Hematopoietic multipotent progenitor cell treated with erythropoietin and hydrocortisone succinate and interleukin-3 and kit ligand, for 4 days (in vitro differentiated cells): ENCODE measurements around the gene PPT1.
"Not testable (repeated sequence)": the region's sequence is repeated elsewhere in the genome, so short reads cannot be mapped to it uniquely, and the experiment has no call there.

Source experiments
- DNase-seq: peaks from one replicate; pipeline ENCODE4 v3.0.0-alpha.2; 2015

PPT1 gene

DNA sequence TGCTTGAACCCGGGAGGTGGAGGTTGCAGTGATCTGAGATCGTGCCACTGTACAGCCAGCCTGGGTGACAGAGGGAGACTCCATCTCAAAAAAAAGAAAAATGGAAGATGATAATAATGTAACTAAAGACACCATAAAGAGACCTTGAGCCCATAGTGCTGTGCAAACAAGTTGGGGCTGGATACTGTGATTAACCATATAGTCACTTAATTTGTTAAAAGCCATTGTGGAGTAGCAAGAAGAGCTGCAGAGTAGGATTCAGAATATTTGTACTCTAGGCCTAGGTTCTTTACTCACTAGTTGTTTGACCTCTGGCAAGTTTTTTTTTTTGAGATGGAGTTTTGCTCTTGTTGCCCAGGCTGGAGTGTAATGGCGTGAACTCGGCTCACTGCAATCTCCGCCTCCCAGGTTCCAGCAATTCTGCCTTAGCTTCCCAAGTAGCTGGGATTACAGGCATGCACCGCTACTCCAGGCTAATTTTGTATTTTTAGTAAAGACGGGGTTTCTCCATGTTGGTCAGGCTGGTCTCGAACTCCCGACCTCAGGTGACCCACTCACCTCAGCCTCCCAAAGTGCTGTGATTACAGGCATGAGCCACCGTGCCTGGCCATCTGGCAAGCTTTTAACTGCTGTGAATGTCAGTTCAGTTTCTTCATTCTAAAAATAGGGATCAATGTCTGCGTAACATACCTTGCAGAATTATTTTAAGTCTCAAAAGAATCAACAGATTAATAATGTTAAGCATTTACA, 43.7 kb downstream of the PPT1 start:
- DNase-seq: no peak

DNA sequence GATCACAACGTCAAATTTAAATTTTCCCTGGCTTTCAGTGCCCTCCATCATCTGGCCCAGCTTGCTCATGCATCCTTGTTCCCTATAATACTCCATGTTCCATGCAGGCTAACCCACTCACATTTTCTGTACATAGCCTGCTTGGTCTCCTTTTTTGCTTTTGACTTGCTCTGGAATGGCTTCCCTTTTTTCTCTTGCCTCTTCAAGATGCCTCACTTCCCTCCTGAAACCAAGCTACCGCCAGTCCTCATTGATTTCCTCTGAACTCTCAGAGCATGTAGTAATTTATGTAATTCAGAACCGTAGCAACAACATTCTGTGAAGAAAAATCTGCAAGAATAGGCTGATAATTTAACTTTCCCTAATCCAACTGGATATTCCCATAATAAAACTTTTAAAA, 46.2 kb downstream of the PPT1 start:
- DNase-seq: no peak

DNA sequence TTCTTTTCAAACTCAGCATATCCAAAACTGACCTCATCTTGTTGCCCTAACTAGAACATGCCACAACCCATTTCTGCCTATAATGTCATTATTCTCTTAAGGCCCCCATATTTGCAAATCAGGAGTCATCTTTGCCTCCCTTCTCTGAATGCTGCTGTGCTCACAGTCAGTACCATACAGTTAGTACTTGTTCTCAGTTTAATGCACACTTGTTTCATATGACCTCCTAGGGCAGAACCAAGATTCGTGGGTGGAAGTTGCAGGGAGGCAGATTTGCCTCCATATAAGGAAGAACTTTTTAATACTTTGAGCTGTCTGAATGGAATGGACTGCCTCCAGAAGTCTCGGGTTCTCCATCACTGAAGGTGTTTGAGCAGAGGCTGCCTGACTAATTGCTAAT, 47.3 kb downstream of the PPT1 start:
- no peak for DNase-seq

DNA sequence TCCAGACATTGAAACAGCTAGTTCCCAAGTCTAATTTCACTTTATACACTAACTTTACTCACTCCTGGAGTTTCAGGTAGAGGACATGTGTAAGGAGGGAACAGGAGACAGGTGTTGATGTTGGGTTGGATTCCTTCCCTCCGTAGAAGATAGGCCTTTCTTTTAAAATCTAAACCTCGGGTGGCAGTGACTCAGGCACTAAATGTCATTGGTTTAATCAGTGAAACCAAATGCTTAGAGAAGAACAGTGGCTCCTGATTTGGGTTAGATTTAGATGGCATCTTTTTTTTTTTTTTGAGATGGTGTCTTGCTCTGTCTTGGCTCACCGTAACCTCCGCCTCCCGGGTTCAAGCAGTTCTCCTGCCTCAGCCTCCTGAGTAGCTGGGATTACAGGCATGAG, 49.3 kb downstream of the PPT1 start:
- no peak for DNase-seq

DNA sequence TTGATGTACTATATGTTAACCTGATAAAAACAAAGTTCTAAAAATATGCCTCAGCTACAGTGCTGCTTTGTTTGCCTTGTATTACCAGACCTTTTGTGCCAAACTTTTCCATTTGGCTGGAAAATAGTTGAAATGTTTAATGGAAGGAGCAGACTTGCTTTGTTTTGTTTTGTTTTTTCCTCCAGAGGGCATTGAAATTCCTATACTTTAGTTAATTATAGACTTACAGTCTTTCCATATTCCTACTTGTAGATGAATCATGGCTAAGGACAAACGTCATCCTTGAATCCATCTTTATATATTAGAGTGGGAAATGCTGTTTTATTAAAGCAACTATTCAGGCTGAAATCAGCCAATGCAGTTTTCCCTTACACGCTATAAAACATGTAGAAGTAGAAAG, 49.8 kb downstream of the PPT1 start:
- DNase-seq: no peak

DNA sequence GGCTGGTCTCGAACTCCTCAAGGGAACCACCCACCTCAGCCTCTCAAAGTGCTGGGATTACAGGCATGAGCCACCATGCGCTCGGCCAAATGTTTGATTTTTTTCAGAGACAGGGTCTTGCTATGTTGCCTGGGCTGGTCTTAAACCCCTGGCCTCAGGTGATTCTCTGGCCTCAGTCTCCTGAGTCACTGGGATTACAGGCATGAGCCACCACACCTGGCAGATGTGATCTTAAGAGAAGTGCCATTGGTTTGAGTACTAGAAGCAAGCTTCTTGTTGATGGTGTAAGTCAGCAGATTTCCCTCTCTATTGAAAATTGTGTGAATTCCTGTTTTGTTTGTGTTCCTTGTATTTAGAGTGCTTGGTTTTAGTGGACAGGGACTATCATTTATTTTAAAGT, 51.3 kb downstream of the PPT1 start:
- no peak for DNase-seq

DNA sequence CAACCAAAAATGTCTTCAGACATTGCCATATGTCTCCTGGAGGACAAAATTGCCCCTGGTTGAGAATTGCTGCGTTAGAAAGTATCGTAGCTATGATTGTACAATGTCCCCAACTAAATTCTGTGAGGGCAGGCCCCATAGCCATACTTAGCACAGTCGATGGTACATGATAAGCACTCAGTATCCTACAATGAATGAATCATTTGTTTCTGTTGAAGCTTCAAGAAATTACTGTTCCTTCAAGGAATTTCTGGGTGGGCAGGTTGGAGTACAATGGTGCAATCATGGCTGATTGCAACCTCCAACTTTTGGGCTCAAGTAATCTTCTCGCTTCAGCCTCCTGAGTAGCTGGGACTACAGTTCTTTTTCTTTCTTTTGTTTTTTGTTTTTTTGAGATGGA, 51.9 kb downstream of the PPT1 start:
- no peak for DNase-seq

DNA sequence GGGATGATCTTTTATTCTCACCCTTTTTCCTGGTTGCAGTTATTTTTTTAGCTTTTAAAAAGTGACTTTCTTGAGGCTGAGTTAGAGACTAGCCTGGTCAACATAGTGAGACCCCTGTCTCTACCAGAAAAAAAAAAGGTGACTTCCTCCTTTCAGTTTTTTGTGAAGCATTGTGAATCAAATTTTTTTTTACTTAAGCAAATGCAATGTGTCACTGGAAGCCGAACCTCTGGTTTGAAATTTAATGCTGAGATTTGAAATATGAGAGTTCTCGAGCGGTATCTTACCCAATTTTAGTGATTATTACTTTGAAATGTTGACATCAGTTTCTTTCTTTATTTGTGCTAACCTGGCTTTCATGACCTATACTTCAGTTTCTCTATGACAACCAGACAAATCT, 52.9 kb downstream of the PPT1 start:
- DNase-seq: peak; percentile 25

DNA sequence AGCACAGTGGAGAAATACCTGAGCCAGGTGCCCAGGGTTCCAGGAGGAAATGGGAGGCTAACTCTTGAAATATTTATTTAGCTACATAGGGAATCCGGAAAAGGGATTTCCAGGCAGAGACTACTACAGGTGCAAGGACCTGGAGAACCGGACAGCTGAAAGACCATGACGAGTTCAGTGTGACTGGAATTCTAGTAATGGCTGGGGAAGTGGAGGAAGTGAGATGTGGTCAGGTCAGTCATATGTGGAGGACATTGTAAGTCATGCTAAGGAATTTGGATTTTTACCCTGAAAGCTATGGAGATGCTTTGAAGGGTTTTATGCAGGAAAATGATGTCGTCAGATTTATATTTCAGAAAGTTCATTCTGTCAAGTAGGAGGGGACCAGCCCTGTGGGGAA, 54.7 kb downstream of the PPT1 start:
- no peak for DNase-seq

DNA sequence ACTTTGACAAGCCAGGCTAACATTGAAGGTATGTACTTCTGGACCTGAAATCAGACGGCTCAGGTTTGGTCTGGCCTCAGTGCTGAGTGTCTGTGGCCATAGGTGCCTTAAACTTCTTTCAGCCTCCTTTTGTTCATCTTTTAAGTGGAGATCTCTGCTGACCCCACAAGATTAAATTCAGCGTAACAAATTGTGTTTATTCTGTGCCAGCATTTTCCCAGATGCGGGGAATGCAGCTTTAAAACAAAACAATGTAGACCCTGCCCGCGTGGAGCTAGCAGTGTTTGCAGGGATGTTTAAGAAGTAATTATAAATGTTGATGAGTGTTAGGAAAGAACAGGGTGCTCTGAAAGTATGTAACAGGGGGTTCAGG, 55.6 kb downstream of the PPT1 start:
- no peak for DNase-seq

DNA sequence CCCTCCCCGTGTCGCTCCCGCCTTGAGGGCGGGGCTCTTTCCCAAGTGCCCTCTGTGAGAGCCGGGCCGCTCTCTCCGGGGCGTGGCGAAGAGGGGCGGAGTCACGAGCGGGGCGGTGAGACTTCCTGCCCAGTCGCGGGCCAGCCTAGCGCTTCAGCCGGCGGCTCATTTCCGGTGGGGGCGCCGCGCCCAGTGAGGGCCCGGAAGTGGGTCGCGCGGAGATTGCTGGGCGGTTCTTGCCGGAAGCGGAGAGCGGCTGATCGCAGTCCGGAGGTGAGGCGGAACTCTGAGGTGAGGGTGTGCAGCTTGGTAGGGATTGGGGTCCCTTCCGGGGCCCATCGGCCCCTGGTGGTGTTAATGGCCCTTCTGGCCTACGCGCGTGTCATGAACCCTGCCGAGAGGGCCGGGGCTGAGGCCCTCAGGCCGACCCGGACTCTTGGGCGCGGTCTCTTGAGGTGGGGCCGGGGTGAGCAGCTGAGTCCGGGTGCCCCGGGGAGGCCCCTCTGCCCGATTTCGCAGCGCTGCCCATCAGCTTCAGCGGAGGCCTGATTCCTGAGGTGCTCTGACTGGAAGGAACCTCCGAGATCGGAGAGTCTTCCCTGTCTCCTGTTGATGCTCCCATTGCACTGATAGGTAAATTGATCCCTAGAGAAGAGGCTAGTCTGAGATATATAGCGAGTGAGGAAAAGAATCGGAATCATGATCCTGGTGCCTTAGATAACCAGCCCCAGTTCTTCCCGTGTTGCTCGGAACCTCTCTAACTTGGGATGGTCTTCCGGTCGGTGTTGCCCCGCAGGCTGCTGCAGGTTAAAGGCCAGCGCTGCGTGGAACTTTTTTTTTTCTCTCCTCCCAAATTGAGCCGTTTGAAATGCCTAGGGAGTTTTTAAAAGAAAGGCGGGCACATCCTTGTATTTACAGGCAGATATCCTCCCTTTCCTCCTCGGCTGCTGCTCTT, 56.3 kb downstream of the PPT1 start, which contains the start of gene CAP1:
TSS of gene CAP1 (plus strand) at position 219 of the 955 bp plus-strand sequence. CDS start 18,618 bp downstream, outside the sequence.
- peak; percentile 99 for DNase-seq

DNA sequence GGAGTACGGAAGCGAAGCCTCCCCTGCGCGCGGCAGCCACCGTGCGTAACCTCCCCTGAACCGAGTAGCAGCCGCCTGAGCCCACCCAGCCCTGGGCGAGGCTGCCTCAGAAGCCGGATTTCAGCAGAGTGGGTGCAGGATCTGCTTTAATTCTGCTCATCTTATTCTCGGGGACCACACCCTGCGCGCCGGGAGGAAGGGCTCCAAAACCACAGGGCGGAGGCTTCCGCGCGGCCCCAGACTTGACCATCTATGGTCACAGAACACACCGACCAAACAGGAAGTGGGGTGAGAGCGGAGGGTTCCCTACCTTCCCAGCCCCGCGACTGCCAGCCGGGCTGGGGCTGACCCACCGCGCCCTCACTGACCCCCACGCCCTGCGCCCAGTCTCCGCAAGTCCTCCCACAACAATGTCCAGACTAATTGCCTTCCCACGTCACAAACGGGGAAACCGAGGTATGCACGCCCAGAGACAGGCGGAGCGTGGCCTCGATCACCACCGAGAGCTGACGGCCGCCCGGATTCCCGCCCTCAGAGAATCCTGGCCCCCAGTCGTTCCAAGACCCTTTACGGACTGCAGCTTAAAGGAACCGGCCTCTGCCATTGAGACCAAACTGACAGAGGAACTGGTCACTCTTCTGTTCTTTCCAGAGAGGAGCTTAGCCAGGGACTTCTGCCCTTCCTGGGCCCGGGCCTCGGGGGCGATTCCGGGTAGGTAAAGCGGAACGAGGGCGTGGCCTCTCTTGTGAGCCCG, 57.1 kb downstream of the PPT1 start:
- DNase-seq: peak; percentile 96

DNA sequence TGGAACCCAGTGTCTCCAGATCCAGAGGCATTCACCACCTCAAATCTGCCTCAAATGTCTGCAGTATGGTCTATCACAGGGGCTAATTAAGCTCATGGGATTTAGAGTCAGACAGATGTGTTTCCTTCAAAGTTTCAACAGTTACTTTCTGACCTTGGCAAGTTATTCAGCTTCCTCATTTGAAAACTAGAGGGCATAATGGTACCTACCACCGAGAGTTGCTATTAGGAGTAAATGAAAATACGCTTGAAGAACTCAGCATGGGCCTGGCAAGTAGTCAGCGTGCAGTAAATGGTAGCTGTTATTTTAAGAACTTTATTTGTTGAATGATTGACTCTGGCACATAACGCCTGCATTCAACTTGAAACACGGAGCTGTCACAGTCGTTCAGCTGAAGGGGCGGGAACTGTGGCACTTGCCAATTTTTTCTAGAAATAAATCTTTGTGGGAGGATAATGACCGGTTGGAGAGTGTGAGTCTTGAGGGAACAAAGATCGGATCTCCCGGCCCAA, 57.8 kb downstream of the PPT1 start:
- peak; percentile 82 for DNase-seq

DNA sequence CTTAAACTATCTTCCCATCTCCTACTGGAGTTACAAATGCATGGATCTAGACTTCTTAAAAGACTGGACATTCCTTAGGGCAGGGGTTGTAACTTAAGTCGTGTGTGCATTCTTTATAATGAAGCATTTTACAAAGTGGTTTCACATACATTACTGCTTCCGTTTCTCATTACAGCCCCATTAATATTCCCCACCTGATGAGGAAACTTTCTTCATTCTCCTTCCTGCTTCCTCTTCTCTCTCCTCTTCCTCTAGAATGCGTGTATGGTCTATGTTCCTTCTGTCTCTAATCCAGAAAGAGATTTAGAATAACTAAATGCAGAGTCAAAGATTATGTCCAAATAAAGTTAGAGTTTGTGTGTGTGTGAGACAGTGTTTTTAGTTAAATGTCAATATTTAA, 58.4 kb downstream of the PPT1 start:
- no peak for DNase-seq

DNA sequence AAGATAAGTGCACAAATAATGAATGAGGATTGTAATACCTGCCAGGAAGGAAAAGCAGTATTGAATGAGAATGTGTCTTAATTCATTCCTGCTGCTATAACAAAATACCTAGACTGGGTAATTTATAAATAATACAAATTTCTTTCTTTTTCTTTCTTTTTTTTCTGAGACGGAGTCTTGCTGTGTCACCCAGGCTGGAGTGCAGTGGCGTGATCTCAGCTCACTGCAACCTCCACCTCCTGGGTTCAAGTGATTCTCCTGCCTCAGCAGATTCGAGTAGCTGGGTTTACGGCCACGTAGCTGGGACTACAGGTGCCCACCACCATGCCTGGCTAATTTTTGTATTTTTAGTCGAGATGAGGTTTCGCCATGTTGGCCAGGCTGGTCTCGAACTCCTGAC, 59.8 kb downstream of the PPT1 start:
- not testable (repeated sequence) for DNase-seq

DNA sequence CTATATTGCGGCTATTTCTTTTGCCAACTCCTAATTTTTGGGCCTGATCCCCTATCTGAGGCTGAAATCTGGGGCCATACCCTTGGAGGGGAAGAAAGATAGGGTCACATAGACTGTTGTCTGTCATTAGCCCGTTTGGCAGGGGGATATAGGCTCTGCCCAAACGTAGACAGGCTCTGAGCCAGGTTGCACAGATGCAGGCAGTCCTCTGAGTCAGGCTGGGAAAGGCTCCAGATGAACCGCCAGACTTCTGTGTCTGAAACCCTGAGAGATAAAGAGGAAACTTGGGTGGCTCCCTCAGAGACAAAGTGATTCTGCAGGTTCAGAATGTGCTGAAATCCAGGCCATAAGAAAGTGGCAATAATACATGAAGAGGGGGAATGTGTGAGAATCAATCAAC, 60.5 kb downstream of the PPT1 start:
- peak; percentile 96 for DNase-seq

DNA sequence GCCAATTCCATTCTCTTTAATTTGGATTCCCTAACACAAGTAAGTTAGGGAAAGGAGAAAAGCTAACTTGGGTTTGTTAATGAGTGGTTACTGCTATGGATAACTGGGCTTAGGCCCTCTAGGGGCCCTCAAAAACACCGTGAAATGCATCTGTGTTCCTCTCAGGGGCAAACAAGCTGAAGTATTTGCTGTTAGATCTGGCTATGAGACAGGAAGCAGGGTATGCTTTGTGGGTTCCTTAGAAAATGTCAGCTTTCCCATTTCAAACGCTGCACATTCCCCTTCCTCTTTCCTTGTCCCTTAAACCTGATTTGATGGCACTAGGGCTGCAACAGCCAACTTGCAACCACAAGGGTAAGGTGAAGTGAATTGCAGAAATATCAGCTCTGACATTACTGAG, 62.2 kb downstream of the PPT1 start:
- peak; percentile 67 for DNase-seq

DNA sequence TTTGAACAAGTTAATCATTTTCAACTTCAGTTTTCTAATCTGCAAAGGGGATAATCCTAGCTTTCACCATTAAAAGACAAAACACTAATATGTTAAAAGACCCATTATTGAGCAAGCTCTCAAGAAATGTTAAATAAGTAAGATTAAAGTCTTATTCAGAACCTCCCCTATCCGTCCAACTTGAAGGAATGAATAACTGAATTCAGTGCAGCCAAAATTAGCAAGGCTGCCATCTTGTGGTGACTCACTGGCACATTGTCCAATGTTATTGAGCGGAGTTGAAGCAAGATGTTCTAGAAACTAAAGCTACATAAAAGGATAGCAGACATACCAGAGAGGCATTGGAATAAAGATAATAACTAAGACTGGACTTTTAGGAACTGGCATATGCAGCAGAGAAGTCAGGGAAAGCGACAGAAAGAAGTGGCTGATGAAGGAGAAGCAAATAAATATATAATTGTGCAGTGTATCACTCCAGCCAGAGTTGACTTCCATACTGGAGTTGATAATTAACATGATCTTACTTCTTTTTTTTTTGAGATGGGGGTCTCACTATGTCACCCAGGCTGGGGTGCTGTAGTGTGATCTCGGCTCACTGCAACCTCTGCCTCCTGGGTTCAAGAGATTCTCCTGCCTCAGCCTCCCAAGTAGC, 64.7 kb downstream of the PPT1 start:
- DNase-seq: peak; percentile 82

DNA sequence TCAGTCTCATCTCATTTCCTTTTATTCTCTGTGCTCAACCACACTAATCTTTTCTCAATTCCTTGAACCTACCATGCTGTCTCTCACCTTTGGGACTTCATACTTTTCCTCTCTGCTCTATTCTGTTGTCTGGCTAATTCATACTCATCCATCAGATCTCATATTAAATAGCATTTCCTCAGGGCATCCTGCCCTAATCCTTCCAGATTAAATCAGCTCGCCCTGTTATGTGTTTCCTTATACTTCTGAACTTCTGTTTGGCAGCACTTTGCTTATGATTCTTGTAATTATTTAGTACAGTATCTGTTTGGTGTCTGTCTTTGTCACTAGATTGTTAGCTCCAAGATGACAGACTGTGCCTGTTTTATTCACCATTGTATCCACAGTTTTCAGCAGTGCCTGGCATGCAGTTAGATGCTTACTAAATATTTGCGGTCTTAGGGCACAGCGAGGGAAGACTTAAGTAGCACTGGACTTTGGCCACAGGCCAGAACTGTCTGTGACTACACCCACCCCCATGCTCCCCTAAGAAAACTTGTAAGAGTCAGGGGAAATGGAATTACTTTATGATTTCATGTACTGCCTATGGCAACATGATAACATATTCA, 66.4 kb downstream of the PPT1 start:
- no peak for DNase-seq

DNA sequence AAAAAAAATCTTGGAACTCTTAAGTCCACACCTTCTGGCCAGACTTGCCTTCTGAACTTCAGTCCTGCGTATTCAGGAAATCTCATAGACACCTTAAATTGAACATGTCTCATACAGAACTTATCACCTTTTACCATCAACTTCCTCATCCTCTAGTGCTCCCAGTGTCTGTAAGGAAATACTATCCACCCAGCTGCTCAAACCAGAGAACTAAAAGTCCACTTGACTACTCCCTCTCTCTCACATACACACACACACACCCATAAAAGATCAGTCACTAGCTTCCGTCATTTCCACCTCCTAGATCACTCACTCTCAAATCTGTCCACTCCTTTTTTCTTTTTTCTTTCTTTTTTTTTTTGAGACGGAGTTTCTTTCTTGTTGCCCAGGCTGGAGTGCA, 67.4 kb downstream of the PPT1 start:
- peak; percentile 59 for DNase-seq

DNA sequence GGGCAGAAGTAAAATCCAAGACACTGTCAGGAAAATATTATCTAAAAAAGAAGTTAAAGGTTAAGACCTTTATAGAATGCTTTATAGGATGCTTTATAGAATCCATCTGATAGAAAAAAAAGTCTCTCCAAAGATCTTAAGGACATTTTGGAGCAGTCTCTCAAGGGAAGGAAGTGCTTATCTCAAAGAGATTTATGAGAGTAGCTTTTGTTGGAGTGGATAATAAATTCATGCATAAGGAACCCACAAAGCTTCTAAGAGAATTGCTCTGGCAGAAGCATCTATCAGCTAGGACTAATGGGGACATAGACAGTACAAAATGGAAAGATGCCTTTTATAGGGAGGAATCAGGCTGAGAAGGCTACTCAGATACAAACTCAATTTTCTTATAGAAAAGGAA, 69.4 kb downstream of the PPT1 start:
- DNase-seq: no peak

DNA sequence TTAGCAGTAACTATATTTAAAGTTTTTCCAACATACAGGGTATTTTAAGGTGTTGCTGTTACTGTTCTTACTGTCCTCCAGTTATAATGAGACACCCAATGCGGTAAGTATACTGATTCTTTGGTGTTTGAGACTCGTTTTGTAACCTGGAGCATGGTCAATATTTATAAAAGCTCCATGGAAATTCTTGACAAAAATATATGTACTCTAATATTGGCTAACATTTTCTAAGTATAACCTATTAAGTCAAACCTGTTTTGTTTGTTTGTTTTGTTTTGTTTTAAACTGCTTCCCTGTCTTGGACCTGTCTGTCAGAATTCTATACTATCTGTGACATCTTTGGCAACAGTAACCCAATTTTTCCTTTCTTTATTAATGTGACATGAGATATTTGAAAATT, 72.4 kb downstream of the PPT1 start:
- DNase-seq: no peak
